PFSK-1 (cell line): ENCODE measurements around the gene TTC21B.

Source experiments
- FOXP2 ChIP-seq: optimal IDR thresholded peaks from 2 replicates; pipeline ENCODE3; 2011; ENCODE audit warnings: borderline replicate concordance, control low read depth, inconsistent platforms; ENCODE audit not compliant: insufficient read depth; ENCODE audit errors: extremely low read length, extremely low read depth
- POLR2AphosphoS5 ChIP-seq: IDR thresholded peaks from 2 replicates; pipeline ENCODE4 v1.6.1; 2012; ENCODE audit warnings: low read depth, mild to moderate bottlenecking, control low read depth, low read length, moderate library complexity
- REST ChIP-seq, 2 experiments: IDR thresholded peaks; 2 replicates each; pipeline versions ENCODE4 v1.6.1 to v1.8.0; 2011 to 2012; ENCODE audit warnings: low read depth in 2 of 2, low read length in 2 of 2, control low read depth in 1 of 2, inconsistent platforms in 1 of 2, mild to moderate bottlenecking in 1 of 2, moderate library complexity in 1 of 2; ENCODE audit not compliant: insufficient read depth in 1 of 2
- SIN3A ChIP-seq: IDR thresholded peaks from 2 replicates; pipeline ENCODE4 v1.6.1; 2012; ENCODE audit warnings: mild to moderate bottlenecking, low read length, moderate library complexity, borderline replicate concordance; ENCODE audit not compliant: insufficient read depth
- TAF1 ChIP-seq: IDR thresholded peaks from 2 replicates; pipeline ENCODE4 v1.6.1; 2012; ENCODE audit warnings: low read length, control low read depth, borderline replicate concordance; ENCODE audit not compliant: insufficient read depth

TTC21B gene

DNA sequence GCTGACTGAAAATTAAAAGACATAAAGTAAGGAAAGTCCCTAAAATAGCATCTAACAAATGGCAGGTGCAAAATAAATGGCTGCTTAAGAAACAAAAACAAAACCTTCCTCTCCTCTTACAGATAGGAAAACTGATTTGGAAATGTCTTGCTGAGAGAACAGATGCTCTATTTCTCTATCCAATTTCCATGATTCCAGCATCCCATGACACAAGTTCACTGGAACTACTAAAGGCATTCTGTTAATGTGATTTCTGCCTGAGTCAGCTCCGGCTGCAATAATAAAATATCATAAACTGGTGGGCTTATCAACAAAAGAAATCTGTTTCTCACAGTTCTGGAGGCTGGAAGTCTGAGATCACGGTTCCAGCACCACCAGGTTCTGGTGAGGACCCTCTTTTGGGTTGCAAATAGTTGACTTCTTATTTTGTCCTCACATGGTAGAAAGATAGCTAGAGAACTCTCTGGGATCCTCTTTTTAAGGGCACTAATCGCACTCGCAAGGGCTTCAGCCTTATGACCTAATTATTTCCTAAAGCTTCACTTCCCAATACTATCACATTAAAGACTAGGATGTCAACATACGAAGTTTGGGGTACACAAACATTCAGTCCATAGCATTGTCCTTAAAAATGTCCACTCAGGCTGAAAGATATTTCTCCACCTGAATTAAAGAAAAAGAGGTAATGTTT, 81.3 kb downstream of the TTC21B start:
- TF ChIP-seq TAF1 = no peak

GRCh38 chr2:165871025-165871424, 82.6 kb downstream of the TTC21B start:
- TF ChIP-seq REST (IDR thresholded peaks at IDR 0.05; ENCODE audit: insufficient read depth in 1 of 2, low read depth in 2 of 2, low read length in 2 of 2) (no peak), SIN3A (no peak), POLR2AphosphoS5 (no peak), TAF1 (no peak), FOXP2 (no peak)

- TF ChIP-seq FOXP2 (no peak), POLR2AphosphoS5 (no peak), TAF1 (no peak), SIN3A (no peak), REST (IDR thresholded peaks at IDR 0.05; ENCODE audit: insufficient read depth in 1 of 2, low read depth in 2 of 2, low read length in 2 of 2) (no peak)
Observed at GRCh38 chr2:165870346-165870745, 83.2 kb downstream of the TTC21B start.

DNA sequence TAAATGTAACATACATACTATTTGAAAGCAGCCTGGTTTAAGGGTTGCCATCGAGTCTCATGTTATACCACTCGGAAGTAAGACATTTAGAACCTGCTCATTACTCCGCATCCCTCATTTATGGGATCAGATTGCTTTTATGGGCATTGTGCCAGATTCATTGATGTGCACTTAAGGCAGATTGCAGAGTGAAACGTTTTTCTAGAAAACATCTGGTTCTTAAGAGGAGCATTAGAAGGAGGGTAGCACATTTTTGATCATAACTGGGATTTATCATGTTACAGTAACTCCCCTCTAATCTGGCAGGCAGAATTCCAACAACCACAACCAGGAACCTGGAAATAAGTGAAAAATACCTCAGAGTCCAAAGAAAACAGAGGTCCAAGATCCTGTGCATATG, 85.4 kb downstream of the TTC21B start:
- TF ChIP-seq POLR2AphosphoS5 (no peak), REST (IDR thresholded peaks at IDR 0.05; ENCODE audit: insufficient read depth in 1 of 2, low read depth in 2 of 2, low read length in 2 of 2) (no peak), FOXP2 (no peak), TAF1 (peak; percentile 29; the same call in 1 of the 2 replicates), SIN3A (no peak)

DNA sequence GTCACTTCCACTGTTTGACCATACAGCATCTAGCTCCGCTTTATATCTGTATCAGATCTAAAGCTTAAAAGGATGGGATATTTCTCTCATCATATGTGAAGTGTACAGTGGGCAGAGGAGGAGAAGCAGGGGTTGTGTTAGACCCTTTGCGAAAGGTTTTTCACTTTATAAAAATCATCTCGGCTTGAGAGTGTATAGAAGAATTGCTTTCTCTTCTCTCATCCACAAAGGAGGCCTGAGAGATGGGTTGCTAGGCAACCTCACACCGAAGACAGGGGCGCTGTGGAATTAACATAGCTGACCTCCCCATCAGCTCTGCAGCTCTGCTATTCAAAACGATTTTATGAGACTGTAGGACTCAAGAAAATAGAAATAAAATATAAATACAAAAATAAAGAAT, 89.3 kb downstream of the TTC21B start:
- TF ChIP-seq TAF1 (no peak), REST (IDR thresholded peaks at IDR 0.05; ENCODE audit: insufficient read depth in 1 of 2, low read depth in 2 of 2, low read length in 2 of 2) (no peak), FOXP2 (no peak), POLR2AphosphoS5 (no peak), SIN3A (no peak)
